Measurements from ENCODE around the gene SPATA19.

The SPATA19 gene

GRCh38 chr11:133833898-133834681 is 11.2 kb downstream of the SPATA19 start:
- Histone ChIP-seq H3K18ac (ENCODE audit: low read depth in 1 of 2, low read length in 2 of 2) (no peak overlapping the region), H3K23ac (ENCODE audit: low read length in 2 of 2) (no peak overlapping the region), H2BK15ac (ENCODE audit: low read depth, poor library complexity, severe bottlenecking) (no peak overlapping the region), H3K4me1 (ENCODE audit: control insufficient read depth, insufficient read depth, low read depth, low read length) (no peaks in the 10 kb centered on the region), H3K14ac (ENCODE audit: low read length in 2 of 2) (no peak overlapping the region), H3K9ac (ENCODE audit: low read length) (no peak overlapping the region), H3K79me1 (replicated peaks; ENCODE audit: low read length, poor library complexity, severe bottlenecking) (no peaks in the 10 kb centered on the region), H3K4ac (ENCODE audit: low read depth in 1 of 2, low read length in 2 of 2) (no peak overlapping the region), H3K27me3 (ENCODE audit: control insufficient read depth in 1 of 2, insufficient read depth in 1 of 2, low read length in 2 of 2) (peaks cover 0 to 11% of the 10 kb centered on the region in 2 experiments), H3K4me3 (ENCODE audit: insufficient read depth in 1 of 2, low read depth in 1 of 2, low read length in 2 of 2) (no peak overlapping the region), H4K8ac (ENCODE audit: low read length) (no peak overlapping the region), H2AFZ (ENCODE audit: low read depth, low read length) (no peak overlapping the region), H3K4me2 (ENCODE audit: low read length, poor library complexity, severe bottlenecking) (no peak overlapping the region), H2BK5ac (ENCODE audit: low read depth, low read length, poor library complexity, severe bottlenecking) (no peak overlapping the region), H2BK12ac (ENCODE audit: low read length in 2 of 2) (no peak overlapping the region), H4K91ac (ENCODE audit: low read length) (no peak overlapping the region), H3K36me3 (ENCODE audit: control insufficient read depth in 1 of 2, insufficient read depth in 2 of 2, low read depth in 1 of 2, low read length in 2 of 2) (no peaks in the 10 kb centered on the region), H3K9me3 (ENCODE audit: control insufficient read depth, low read length) (peaks cover 5% of the 10 kb centered on the region), H2AK5ac (ENCODE audit: low read length, severe bottlenecking) (no peak overlapping the region), H2BK120ac (ENCODE audit: low read depth, low read length) (no peak overlapping the region), H3K27ac (ENCODE audit: low read length, poor library complexity, severe bottlenecking) (no peak overlapping the region)
- DNase-seq = no peak
- WGBS = 86% methylated on average over 17 of the region's 17 CpGs

GRCh38 chr11:133832991-133833897 is 12.1 kb downstream of the SPATA19 start:
- no peaks in the 10 kb centered on the region for H3K36me3 ChIP-seq (ENCODE audit: control insufficient read depth in 1 of 2, insufficient read depth in 2 of 2, low read depth in 1 of 2, low read length in 2 of 2)
- no peak overlapping the region for H3K4me2 ChIP-seq (ENCODE audit: low read length, poor library complexity, severe bottlenecking)
- no peak overlapping the region for H3K27ac ChIP-seq (ENCODE audit: low read length, poor library complexity, severe bottlenecking)
- H3K9me3 ChIP-seq (ENCODE audit: control insufficient read depth, low read length) = peaks cover 5% of the 10 kb centered on the region
- no peak overlapping the region for H4K8ac ChIP-seq (ENCODE audit: low read length)
- H3K79me1 ChIP-seq (replicated peaks; ENCODE audit: low read length, poor library complexity, severe bottlenecking) = no peaks in the 10 kb centered on the region
- WGBS = 97% methylated on average over 74 of the region's 86 CpGs
- H3K9ac ChIP-seq (ENCODE audit: low read length) = no peak overlapping the region
- H2BK12ac ChIP-seq (ENCODE audit: low read length in 2 of 2) = no peak overlapping the region
- H4K91ac ChIP-seq (ENCODE audit: low read length) = no peak overlapping the region
- H3K23ac ChIP-seq (ENCODE audit: low read length in 2 of 2) = no peak overlapping the region
- no peak overlapping the region for H3K4me3 ChIP-seq (ENCODE audit: insufficient read depth in 1 of 2, low read depth in 1 of 2, low read length in 2 of 2)
- H3K18ac ChIP-seq (ENCODE audit: low read depth in 1 of 2, low read length in 2 of 2) = no peak overlapping the region
- H2BK15ac ChIP-seq (ENCODE audit: low read depth, poor library complexity, severe bottlenecking) = no peak overlapping the region
- H2AK5ac ChIP-seq (ENCODE audit: low read length, severe bottlenecking) = no peak overlapping the region
- peaks cover 0 to 11% of the 10 kb centered on the region in 2 experiments for H3K27me3 ChIP-seq (ENCODE audit: control insufficient read depth in 1 of 2, insufficient read depth in 1 of 2, low read length in 2 of 2)
- H3K14ac ChIP-seq (ENCODE audit: low read length in 2 of 2) = no peak overlapping the region
- H2BK5ac ChIP-seq (ENCODE audit: low read depth, low read length, poor library complexity, severe bottlenecking) = no peak overlapping the region
- no peak overlapping the region for H3K4ac ChIP-seq (ENCODE audit: low read depth in 1 of 2, low read length in 2 of 2)
- H2BK120ac ChIP-seq (ENCODE audit: low read depth, low read length) = no peak overlapping the region
- H3K4me1 ChIP-seq (ENCODE audit: control insufficient read depth, insufficient read depth, low read depth, low read length) = no peaks in the 10 kb centered on the region
- DNase-seq = no peak
- no peak overlapping the region for H2AFZ ChIP-seq (ENCODE audit: low read depth, low read length)

- no peaks in the 10 kb centered on the region for H3K36me3 ChIP-seq (ENCODE audit: control insufficient read depth in 1 of 2, insufficient read depth in 2 of 2, low read depth in 1 of 2, low read length in 2 of 2)
- H3K18ac ChIP-seq (ENCODE audit: low read depth in 1 of 2, low read length in 2 of 2) = no peak overlapping the region
- 92% methylated on average over 51 of the region's 53 CpGs for WGBS
- no peak overlapping the region for H3K4me3 ChIP-seq (ENCODE audit: insufficient read depth in 1 of 2, low read depth in 1 of 2, low read length in 2 of 2)
- H4K91ac ChIP-seq (ENCODE audit: low read length) = no peak overlapping the region
- H3K4me1 ChIP-seq (ENCODE audit: control insufficient read depth, insufficient read depth, low read depth, low read length) = no peaks in the 10 kb centered on the region
- no peak overlapping the region for H3K9ac ChIP-seq (ENCODE audit: low read length)
- no peak overlapping the region for H3K14ac ChIP-seq (ENCODE audit: low read length in 2 of 2)
- H2AK5ac ChIP-seq (ENCODE audit: low read length, severe bottlenecking) = no peak overlapping the region
- H3K23ac ChIP-seq (ENCODE audit: low read length in 2 of 2) = no peak overlapping the region
- DNase-seq = no peak
- H2AFZ ChIP-seq (ENCODE audit: low read depth, low read length) = no peak overlapping the region
- H2BK12ac ChIP-seq (ENCODE audit: low read length in 2 of 2) = no peak overlapping the region
- H3K4ac ChIP-seq (ENCODE audit: low read depth in 1 of 2, low read length in 2 of 2) = no peak overlapping the region
- no peak overlapping the region for H2BK120ac ChIP-seq (ENCODE audit: low read depth, low read length)
- no peak overlapping the region for H4K8ac ChIP-seq (ENCODE audit: low read length)
- no peaks in the 10 kb centered on the region for H3K9me3 ChIP-seq (ENCODE audit: control insufficient read depth, low read length)
- H2BK15ac ChIP-seq (ENCODE audit: low read depth, poor library complexity, severe bottlenecking) = no peak overlapping the region
- H3K27me3 ChIP-seq (ENCODE audit: control insufficient read depth in 1 of 2, insufficient read depth in 1 of 2, low read length in 2 of 2) = peaks cover 0 to 13% of the 10 kb centered on the region in 2 experiments
- H3K79me1 ChIP-seq (replicated peaks; ENCODE audit: low read length, poor library complexity, severe bottlenecking) = no peaks in the 10 kb centered on the region
- H3K4me2 ChIP-seq (ENCODE audit: low read length, poor library complexity, severe bottlenecking) = no peak overlapping the region
- H2BK5ac ChIP-seq (ENCODE audit: low read depth, low read length, poor library complexity, severe bottlenecking) = no peak overlapping the region
- no peak overlapping the region for H3K27ac ChIP-seq (ENCODE audit: low read length, poor library complexity, severe bottlenecking)
Measured at GRCh38 chr11:133832096-133832990, 13.0 kb downstream of the SPATA19 start.

Data from mesenchymal stem cell (in vitro differentiated cells and primary cell).